Suppressor macrophage (primary cell): ENCODE data around the gene FRMD4A.
"Not testable (repeated sequence)": the region's sequence is repeated elsewhere in the genome, so short reads cannot be mapped to it uniquely, and the experiment has no call there.

Source experiments
- DNase-seq, 4 experiments: peaks; one replicate each; pipeline ENCODE4 v3.0.0-alpha.2; 2020 to 2022

FRMD4A gene

DNA sequence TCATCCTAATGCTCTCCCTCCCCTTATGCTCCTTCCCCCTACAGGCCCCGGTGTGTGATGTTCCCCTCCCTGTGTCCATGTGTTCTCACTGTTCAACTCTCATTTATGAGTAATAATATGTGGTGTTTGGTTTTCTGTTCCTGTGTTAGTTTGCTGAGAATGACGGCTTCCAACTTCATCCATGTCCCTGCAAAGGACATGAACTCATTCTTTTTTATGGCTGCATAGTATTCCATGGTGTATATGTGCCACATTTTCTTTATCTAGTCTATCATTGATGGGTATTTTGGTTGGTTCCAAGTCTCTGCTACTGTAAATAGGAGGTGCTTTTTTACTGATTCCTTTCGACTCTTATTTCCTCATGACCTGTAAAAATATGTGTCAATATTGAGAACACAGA is 92.1 kb downstream of the FRMD4A start:
- DNase-seq: not testable (repeated sequence)

DNA sequence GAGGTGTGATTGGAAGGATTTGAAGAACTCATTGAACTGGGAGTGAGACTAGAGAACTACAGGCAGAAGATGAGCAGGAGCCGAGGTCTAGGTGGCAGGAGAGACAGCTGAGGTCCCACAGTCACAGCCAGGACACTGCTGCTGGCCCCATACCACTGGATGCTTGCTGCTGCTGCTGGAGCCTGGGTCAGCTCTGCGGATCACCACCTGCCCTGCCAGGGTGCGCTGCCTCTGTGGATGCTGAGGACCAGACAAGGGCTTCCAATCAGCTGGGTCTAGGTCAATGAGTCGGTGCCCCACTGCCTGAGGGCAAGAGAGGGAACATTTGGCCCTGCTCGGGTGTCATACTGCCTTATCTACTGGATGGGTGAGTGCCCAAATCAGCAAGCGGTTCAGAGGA is 94.4 kb downstream of the FRMD4A start:
- DNase-seq: no peak

DNA sequence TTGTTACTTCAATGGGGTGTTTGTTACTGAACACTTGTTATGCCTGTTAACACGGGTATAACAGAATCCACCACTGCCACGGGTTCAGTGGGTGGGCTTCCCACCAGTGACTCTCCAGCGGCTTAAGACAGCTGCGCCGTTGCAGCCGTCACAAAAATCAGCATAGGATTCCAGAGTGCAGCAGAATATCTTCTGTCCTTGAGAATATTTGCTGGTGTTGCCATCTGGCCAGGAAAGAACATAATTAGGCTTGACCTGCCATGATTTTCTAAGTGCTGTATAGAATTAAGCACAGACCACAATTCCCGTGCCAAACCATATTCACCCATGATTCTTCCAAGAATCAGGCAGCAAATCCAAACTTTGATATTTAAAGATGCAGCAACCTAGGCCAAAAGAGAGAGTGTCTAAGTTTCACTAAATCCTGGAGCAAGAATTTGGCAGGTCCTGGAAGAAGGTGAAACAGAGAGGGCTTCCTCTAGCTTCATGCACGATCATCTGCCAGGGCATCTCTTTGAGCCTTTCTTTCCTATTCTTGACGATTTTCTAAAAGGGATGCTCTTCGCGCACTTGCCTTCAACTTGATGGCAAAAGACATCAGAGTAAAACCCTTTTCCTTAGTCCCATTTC is 95.0 kb downstream of the FRMD4A start:
- no peak for DNase-seq

DNA sequence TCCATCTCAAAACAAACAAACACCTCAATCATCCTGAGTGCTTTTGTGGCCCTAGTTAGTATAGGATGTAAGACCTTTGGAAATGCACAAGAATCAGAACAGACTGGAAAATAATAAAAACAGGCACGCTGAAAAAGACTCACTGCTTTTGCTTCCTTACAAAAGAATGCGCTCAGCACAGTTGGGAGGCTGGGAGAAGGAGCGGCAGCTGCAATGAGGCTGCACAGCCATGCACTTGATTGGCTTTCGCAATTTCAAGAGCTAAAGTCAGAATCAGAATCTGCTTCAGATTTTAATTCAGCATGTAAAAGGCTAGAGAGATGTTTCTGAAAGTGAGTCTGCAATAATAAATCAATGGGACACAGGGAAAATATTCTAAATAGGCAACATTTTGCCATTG is 97.2 kb downstream of the FRMD4A start:
- DNase-seq: no peak

DNA sequence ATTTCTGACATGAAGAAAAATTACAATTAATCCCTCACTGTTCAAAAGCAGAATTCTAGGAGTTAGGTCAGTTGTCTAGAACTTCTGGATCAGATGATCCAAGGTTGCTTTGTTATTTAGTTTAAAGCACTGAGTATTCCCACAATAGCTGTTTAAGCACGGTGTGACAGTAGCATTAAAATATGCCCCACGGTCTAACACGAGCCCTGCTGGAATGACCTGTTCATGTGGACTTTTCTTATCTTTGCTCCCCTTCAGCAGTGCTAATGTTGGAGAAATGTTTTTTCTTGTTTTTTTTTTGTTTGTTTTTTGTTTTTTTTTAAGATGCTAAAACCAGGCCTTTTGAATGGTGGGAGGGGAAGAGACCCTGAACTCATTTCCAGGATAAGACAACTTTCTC is 101.9 kb downstream of the FRMD4A start:
- DNase-seq: not testable (repeated sequence)

DNA sequence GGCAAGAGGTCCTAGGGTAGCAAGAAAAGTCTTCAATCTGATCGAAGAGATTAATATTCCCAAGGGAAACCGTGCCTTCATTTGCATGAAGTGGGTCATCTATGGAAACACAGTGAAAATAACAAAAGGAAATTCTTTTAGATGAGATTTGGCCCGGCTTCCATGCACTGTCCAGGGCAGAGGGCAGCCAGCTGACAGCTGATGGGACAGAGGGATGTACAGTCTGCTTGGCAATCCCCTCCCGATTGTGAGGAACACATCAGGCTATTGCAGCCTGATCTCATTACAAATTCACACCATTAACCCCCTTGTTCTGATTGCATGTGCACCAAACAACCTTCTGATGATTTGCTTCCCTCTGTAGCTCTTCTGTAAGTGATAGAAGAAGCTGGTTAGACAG is 105.3 kb downstream of the FRMD4A start:
- DNase-seq: no peak

DNA sequence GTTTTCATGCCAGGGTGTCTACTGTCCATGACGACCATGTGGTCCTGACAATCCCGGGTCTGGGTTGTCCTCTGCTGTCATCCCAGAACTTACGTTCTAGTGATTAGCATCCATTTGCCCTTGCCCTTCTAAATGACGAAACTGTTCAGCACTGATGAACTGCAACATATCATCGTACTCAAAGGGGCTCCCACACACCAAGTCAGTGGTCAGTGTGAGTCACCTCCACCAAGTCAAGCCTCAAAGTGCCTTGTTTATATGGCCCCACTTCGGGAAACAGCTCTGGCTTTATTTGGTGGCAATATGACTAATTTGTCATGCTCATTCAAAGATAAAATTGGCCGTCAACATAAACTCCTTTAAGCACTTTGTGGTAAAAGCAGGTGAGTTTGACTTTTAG is 110.7 kb downstream of the FRMD4A start:
- DNase-seq: no peak

DNA sequence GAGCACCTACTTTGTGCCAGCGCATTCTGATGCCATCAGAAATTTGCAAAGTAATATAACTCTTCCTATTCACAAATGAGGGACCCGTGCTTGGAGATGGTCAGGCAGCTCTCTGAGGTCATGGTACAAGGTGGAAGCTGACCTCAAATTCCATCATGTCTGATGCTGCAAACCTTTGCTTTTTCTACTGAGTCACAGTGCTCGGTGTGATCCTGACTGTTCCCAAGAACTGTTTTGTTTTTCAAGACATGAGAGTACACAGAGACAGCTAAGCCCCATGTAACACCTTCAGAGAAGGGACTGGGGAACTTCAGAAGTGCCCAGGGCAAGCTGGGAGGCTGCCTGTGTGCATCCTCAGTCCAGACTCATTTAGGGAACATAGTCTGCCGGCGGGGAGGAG is 111.3 kb downstream of the FRMD4A start:
- DNase-seq: no peak

DNA sequence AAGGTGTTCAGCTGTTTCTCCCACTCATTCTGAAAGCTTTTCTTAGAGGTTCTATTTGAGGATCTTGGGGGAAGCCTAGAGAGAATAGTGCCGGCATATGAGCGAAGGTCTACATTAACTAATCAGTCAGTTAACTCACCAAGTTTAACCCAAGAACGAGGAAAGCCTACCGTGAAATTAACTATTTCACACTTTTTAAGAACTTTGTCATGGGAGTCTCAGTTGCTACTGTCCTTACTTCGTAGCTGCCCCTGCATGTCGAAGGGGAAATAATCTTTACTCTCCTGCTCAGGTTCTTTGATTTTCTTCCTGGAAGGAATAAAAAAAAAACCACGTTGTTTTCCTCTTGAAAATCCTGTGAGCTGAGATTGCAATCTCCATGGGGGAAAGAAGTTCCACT is 115.1 kb downstream of the FRMD4A start:
- no peak for DNase-seq

DNA sequence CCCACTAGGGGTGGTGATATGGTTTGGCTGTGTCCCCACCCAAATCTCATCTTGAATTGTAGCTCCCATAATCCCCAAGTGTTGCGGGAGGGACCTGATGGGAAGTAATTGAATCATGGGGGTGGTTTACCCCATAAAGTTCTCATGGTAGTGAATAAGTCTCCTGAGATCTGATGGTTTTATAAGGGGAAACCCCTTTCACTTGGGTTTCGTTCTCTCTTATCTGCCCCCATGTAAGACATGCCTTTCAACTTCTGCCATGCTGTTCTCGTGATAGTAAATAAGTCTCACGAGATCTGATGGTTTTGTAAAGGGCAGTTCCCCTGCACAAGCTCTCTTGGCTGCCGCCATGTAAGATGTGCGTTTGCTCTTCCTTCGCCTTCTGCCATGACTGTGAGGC is 117.0 kb downstream of the FRMD4A start:
- not testable (repeated sequence) for DNase-seq

DNA sequence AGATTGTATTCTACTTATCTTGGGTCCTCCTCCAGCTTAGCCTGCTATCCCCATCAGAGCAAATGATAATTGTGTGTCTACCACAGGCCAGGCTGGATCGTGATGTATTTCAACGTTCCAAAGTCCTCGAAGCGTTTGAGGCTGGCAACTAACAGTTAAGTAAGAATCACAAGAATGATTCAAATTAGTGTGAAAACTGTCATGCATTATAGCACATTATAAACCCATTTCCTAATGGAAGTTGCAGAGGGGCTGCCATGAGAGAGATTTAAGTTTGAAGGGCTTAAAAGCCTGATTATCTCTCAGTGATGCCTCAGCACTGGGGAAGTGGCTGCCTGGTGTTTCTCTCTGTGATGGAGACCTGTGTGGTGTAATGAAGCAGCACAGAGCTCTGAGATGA is 119.1 kb downstream of the FRMD4A start:
- no peak for DNase-seq

DNA sequence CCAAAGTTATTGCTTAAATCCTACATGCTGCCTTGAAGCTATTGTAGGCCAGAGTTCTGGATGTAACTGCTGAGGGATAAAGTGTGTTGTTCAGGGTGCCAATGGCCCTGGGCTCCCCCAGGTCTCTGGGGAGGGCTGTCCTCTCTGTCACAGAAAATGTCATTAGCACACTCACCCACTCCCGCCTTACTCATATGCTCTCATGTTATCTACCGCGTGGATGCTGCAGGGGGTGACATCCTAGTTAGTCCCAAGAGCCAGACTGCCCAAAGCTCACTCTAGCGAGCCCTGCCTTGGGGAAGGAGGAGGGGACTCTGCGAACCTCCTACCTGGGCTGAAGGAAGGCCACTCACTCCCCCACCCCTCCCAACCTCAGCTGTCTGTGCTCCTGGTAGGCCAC is 122.5 kb downstream of the FRMD4A start:
- DNase-seq: no peak

DNA sequence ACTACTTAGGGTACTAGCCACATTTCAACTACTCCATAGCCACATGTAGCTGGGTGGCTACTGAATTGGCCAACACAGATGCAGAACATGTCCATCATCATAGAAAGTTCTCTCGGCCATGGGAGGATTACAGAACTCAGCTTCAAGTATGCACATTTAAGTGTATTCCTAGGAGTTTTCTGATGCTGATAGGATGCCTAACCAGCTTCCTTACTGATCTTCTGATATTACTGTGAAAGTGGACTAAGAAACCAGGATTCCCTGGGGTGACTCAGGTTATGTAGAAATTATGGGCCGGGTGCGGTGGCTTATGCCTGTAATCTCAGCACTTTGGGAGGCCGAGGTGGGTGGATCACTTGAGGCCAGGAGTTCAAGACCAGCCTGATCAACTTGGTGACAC is 125.5 kb downstream of the FRMD4A start:
- DNase-seq: no peak

DNA sequence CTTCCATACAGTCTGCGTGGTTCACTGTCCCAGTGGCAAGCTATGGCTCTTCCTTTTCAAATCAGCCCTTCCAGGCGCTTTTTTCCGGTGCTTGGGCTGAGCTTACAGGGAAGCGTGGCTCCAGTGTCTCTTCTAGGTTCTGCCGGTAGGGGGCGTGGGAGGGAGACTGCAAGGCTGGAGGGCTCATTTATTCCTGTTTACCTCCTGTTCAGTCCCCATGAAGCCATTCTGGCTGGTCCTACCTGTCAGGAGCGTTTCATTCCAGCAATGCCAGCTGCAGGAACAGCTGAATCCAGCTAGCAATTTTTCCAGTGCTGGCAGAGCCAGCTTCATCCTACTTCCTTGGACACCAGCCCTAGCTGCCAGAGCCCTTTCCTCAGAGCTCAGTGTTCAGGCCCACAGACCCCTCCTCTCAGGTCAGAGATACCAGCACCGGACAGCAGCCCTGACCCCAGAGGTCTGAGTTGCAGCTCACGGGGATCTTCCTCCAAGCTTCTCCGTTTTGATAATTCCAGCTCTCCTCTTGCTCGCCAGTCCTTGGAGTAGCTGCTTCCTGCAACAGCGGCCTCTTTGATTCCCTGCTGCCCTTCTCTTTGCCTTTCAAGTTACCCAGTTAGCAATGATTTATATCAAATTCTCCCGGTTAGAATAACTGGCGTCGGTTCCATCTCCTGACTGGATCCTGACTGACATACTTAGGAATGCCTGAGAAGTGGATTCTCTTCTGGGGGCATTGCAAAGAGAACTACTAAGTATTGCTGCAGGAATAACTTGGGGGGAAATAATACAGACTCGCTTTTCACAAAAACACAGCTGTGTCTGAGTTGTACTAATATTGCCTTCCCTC is 129.8 kb downstream of the FRMD4A start:
- DNase-seq: peak; percentile 2 to 39 (median 16)

DNA sequence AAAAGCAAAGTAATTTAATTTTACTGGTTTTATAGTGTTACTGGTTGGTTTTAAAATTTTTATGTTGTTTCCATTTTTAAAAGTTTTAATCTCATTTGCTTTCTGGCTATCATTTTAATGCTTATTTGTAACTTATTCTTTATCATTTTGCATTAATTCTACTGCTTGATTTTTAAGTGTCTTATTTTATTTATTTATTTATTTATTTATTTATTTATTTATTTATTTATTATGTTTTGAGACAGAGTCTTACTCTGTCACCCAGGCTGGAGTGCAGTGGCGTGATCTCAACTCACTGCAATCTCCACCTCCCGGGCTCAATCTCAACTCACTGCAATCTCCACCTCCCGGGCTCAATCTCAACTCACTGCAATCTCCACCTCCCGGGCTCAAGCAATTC is 131.6 kb downstream of the FRMD4A start:
- not testable (repeated sequence) for DNase-seq

DNA sequence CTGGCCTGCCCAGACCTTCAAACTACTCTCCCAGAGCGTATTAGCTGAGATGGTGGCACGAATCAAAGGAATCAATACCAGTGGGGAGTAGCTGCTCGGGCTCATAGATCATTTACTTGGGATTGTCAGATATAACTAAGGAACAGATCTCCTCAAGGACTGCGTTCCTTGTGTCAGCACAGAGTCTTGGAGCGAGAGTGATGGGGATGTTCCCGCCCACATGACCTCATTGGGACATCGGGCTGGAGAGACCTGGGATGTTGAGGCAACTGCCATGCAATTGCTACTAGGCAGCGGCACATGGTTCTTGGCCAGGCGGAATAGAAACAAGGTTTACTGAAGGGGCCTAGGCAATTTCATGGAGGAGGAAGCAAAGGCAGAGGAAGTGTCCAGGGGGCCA is 132.6 kb downstream of the FRMD4A start:
- no peak for DNase-seq

DNA sequence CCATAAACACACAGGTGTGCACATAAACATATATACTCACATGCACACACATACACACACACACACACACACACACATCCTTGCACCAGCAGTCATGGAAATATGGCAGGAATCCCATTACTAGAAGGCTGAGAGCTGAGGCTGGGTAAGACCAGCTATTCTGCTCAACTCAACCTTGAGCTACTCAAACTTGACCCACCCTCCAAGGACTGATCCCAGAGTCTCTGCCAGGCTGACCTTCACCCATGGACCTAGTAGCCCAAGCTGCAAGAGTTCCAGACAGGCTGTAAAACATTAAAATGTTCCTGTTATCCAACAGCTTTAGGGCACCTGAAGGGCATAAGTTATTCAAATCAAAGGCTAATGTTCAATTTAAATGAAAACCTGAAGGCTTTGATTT is 134.6 kb downstream of the FRMD4A start:
- no peak for DNase-seq

DNA sequence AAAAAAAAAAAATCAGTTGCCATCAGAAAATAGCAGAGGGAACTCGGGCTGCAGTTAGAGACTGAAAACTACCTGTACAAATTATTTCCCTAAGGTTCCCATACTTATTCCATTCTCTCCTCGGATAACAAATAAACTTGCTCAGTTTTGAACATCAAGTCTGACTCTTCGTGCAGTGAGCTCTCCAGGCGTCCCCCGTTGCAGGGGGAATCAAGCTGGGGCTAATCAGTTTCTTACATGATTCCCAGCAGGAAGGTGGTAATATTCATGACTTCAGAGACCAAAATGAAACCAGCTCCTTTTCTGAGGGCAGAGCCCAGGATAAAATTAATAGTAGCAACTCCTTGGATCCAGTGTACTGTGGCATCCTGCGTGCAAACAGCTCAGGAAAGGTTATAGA is 135.3 kb downstream of the FRMD4A start:
- DNase-seq: no peak

DNA sequence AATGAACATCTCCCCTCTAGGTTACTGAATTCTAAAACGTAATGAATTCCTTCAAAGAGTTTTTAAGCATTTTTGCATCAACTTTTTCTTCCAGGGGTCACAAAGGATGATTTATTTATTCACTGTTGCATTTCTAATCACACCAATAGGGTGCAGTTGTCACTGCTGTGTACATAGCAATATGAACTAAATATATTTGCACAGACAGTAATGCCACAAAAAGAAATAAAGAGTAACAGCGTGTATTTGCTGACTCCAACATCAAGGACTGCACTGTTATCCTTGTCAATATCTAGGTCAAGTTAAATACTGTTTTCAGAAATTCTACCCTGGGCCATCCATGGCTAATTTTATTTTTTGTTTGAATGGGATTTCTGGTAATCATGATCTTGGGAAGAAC is 138.0 kb downstream of the FRMD4A start:
- no peak for DNase-seq

DNA sequence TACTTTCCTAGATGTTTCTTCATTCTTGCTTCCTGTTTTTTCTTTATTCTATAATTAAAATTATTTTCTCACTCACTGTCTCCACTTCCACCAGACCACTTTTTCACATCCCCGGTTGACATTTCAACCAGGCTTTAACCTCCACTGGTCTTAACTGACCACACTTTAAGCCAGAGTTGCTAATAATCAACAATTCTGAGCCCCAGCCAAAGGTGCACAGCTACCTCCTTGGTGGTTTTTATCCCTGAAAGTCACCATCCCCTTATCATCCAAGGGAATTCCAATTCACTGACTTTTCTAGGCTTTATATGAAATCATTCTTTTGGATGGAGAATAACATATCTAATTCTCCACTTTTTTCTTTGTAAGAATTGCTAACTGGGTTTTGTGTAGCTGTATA is 138.9 kb downstream of the FRMD4A start:
- DNase-seq: no peak

DNA sequence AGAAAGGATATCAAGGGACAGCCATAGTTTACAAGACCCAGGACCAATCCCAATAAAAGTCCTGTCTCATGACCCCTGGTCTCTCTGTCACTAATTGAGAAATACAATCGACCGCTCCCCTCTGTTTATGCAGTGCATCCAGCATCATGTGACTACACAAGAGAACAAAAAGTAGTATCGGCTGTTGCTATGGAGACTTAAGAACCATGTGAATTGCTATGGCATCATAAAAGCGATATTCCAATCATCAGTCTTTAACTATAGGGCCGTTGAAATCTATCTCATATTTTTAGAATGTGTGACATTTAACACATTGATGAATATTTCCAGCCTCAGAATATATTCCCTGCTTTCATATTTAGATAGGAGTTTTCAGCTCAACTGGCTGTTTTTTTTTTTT is 139.3 kb downstream of the FRMD4A start:
- no peak for DNase-seq

DNA sequence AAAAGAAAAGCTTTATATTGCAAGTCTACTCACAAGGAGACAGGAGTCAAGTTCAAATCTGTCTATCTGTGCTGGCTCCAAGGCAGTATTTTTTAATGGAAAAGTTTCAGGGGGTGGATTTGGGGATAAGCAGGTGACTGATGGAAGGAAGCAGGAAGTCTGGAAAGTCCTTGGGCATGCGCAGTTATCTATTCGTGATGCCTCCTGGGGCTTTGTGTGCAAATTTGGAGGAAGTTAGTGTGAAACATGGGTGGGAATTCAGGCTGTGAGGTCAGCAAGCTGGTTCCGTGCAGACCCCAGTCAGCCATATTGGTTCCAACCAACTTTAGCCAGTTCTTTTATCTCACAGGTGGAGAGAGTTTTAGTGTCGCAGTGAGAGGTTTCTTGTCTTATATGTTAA is 140.0 kb downstream of the FRMD4A start:
- DNase-seq: no peak

DNA sequence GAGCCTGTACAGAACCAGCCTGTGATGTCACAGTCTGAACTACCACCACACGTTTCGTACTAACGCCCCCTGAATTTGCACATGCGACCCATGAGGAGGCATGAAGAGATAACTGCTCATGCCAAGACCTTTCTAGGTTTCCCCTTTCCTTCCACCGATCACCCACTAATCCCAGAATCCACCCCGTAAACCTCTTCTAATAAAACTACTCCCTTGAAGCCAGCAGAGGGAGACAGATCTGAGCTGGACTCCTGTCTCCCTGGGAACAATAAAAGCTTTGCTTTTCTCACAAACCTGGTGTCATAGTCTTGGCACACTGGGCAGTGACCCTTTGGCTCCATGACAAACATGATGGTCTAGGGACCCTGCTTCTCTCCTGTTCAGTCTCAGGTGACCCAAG is 144.5 kb downstream of the FRMD4A start:
- DNase-seq: peak in 2 of 4 experiments; percentile 7 to 22

DNA sequence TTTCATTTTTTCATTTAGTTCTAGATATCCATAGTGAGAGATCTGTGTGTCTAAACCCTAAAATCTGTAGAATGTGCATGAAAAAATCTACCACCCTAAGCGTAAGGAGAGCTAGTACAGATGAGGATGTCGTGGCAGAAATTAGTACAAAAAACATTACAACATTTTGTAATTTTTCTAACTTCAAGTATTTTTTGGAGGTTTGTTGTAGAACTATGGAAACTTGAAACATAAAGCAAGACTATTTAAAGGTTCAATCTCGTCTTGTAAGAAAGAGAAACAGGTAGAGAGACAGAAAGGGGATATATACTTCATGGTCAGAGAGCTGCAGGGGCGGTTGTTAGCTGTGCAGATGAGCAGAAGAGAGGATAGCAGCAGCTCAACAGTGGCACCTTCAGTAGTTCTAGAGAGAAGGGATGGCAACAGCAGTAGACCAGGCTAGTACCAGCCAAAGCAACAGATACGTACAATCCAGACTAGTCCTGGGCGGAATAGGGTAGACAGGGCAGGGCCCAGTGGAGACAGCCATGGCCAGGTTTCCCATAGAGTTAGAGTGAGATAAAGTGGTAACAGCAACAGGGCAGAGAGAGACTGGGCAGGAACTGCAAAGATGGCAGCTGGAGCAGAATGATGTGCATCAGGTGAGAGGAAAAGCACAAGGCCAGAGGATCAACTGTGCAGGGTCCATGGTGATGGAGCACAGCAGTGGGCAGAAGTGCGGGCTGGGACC is 145.2 kb downstream of the FRMD4A start:
- DNase-seq: peak; percentile 35 to 73 (median 40)
